GM13977 (cell line): Measurements from ENCODE around the gene EPN3.
A peak's percentile ranks its signal among the peaks of the same experiment; 100 is the strongest.

Experiments
- DNase-seq: peaks from one replicate; pipeline ENCODE4 v3.0.0; 2012; ENCODE audit warnings: low spot score
- CTCF ChIP-seq: IDR thresholded peaks from 2 replicates; pipeline ENCODE4 v1.5.1; 2012; ENCODE audit warnings: mild to moderate bottlenecking, control low read depth; ENCODE audit not compliant: insufficient read depth; ENCODE audit errors: extremely low read depth, missing control alignments
- in situ Hi-C: fragments of 300-500 bp; cut with MboI; formaldehyde crosslinking; loops from one replicate; pipeline ENCODE4 v1.12.0; 2022; ENCODE audit warnings: low sequenced_read_pairs, low pct_unique_long_range_greater_than_20kb, mixed read lengths, inconsistent platforms; ENCODE audit not compliant: unreplicated experiment

EPN3 gene

GRCh38 chr17:50559674-50560184, 27.2 kb downstream of the EPN3 start:
- in situ Hi-C loops: no loop called here
- no peak for TF ChIP-seq CTCF
- DNase-seq: peak; percentile 76

- no peak for TF ChIP-seq CTCF
- DNase-seq: peak; percentile 98
- in situ Hi-C loops: no loop called here
Observed at GRCh38 chr17:50560185-50560824, 27.8 kb downstream of the EPN3 start, which contains the start of gene CACNA1G. CACNA1G (plus strand) TSS chr17:50560715; CDS start chr17:50561460, 745 bp downstream.

- in situ Hi-C loops: no loop called here
- no peak for TF ChIP-seq CTCF
- peak; percentile 74 for DNase-seq
Observed at GRCh38 chr17:50560931-50561745, 28.6 kb downstream of the EPN3 start.

GRCh38 chr17:50561746-50562141, 29.2 kb downstream of the EPN3 start:
- no peak for DNase-seq
- in situ Hi-C loops: no loop called here
- no peak for TF ChIP-seq CTCF

GRCh38 chr17:50562242-50563091, 29.9 kb downstream of the EPN3 start:
- DNase-seq: no peak
- in situ Hi-C loops: no loop called here
- TF ChIP-seq CTCF: no peak

GRCh38 chr17:50563092-50563511, 30.6 kb downstream of the EPN3 start:
- TF ChIP-seq CTCF: no peak
- in situ Hi-C loops: no loop called here
- no peak for DNase-seq
